PFSK-1 (cell line): Measurements from ENCODE around the gene DPYD.

ENCODE experiments used
- FOXP2 ChIP-seq: optimal IDR thresholded peaks from 2 replicates; pipeline ENCODE3; 2011; ENCODE audit warnings: borderline replicate concordance, control low read depth, inconsistent platforms; ENCODE audit not compliant: insufficient read depth; ENCODE audit errors: extremely low read length, extremely low read depth
- POLR2AphosphoS5 ChIP-seq: IDR thresholded peaks from 2 replicates; pipeline ENCODE4 v1.6.1; 2012; ENCODE audit warnings: low read depth, mild to moderate bottlenecking, control low read depth, low read length, moderate library complexity
- SIN3A ChIP-seq: IDR thresholded peaks from 2 replicates; pipeline ENCODE4 v1.6.1; 2012; ENCODE audit warnings: mild to moderate bottlenecking, low read length, moderate library complexity, borderline replicate concordance; ENCODE audit not compliant: insufficient read depth
- TAF1 ChIP-seq: IDR thresholded peaks from 2 replicates; pipeline ENCODE4 v1.6.1; 2012; ENCODE audit warnings: low read length, control low read depth, borderline replicate concordance; ENCODE audit not compliant: insufficient read depth
- TF ChIP-seq, protein P1 (sequence below), 2 experiments: IDR thresholded peaks; 2 replicates each; pipeline versions ENCODE4 v1.6.1 to v1.8.0; 2011 to 2012; ENCODE audit warnings: low read depth in 2 of 2, low read length in 2 of 2, control low read depth in 1 of 2, inconsistent platforms in 1 of 2, mild to moderate bottlenecking in 1 of 2, moderate library complexity in 1 of 2; ENCODE audit not compliant: insufficient read depth in 1 of 2

Gene DPYD

DNA sequence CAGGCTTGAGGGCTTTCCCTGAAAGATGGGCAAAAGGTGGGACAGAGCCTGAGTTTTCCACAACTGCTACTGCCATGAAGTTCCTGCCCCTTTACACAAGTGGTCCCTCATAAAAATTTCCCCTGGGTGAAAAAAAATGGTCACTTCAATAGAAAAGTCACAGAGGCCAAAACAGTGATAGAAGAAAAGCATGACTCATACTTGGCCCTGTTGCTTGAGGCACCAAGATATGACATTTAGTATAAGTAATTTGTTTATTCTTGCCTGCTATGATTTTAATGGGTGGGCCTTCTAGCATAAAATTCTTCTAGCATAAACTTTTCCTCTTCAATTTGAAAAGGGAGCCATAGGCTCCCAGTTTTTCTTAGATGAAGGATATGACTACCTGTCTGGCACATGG, 280.2 kb downstream of the DPYD start:
- TF ChIP-seq FOXP2 (no peak), TAF1 (no peak), POLR2AphosphoS5 (no peak), SIN3A (no peak)
- TF ChIP-seq, protein P1, sequence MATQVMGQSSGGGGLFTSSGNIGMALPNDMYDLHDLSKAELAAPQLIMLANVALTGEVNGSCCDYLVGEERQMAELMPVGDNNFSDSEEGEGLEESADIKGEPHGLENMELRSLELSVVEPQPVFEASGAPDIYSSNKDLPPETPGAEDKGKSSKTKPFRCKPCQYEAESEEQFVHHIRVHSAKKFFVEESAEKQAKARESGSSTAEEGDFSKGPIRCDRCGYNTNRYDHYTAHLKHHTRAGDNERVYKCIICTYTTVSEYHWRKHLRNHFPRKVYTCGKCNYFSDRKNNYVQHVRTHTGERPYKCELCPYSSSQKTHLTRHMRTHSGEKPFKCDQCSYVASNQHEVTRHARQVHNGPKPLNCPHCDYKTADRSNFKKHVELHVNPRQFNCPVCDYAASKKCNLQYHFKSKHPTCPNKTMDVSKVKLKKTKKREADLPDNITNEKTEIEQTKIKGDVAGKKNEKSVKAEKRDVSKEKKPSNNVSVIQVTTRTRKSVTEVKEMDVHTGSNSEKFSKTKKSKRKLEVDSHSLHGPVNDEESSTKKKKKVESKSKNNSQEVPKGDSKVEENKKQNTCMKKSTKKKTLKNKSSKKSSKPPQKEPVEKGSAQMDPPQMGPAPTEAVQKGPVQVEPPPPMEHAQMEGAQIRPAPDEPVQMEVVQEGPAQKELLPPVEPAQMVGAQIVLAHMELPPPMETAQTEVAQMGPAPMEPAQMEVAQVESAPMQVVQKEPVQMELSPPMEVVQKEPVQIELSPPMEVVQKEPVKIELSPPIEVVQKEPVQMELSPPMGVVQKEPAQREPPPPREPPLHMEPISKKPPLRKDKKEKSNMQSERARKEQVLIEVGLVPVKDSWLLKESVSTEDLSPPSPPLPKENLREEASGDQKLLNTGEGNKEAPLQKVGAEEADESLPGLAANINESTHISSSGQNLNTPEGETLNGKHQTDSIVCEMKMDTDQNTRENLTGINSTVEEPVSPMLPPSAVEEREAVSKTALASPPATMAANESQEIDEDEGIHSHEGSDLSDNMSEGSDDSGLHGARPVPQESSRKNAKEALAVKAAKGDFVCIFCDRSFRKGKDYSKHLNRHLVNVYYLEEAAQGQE (IDR thresholded peaks at IDR 0.05; ENCODE audit: insufficient read depth in 1 of 2, low read depth in 2 of 2, low read length in 2 of 2) = no peak

DNA sequence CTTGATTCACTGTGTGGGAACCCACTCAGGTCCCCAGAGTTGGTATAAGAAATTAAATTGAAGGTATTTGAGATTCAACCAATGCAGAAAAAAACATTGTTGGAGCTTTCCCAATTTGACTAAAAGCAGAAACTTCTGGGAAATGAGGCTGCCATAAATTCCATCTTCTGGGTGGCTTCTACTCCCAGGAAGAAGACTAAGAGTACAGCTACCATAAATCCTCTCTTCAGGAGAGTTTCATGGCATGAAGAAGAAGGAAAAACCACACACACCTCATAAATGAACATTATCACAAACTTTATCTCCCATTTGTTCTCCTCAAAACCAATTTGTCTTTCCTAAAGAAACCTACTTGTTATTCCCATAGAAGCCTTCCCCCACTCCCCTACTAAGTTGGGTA, 283.9 kb downstream of the DPYD start:
- TF ChIP-seq TAF1 (no peak), SIN3A (no peak)
- TF ChIP-seq, protein P1 (IDR thresholded peaks at IDR 0.05; ENCODE audit: insufficient read depth in 1 of 2, low read depth in 2 of 2, low read length in 2 of 2) = no peak

DNA sequence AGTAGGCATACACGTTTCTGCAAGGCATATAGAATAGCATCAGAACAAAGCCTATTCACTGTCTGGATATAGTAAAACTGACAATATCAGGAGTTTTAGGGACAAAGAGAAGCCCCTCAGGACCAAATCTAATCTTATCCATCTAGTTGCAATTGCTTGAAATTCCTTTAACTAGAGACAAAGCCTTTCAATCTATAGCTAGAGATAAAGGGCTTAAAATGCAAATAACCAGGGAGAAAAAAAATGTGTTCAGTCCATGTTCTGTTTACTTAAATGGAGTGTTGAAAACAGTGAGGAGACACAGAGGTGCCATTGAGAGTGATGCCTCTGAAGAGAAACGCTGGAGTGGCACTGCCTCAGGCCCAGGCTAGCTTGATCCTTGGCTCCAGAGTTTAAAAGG, 286.1 kb downstream of the DPYD start:
- TF ChIP-seq FOXP2 = no peak
- no peak for TF ChIP-seq POLR2AphosphoS5
- no peak for TF ChIP-seq SIN3A
- TF ChIP-seq TAF1 = no peak
- TF ChIP-seq, protein P1 (IDR thresholded peaks at IDR 0.05; ENCODE audit: insufficient read depth in 1 of 2, low read depth in 2 of 2, low read length in 2 of 2) = no peak

DNA sequence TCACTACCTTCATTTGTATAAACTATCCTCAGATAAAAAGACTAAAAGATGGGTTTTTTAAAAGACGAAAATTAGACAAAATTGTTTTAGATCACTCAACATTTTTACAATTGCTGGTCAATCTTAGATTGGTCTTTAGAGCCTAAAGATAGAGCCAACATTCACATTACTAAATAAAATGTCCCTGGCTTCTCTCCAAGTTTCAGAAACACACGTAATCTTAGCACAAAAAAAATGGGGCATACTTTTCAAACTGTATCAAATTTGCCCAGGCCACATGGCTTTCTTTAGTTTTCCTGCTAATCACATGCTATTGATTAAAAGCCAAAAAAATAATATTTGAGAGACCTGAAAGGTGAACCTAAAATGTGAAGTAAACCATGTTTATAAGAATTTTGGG, 288.1 kb downstream of the DPYD start:
- TF ChIP-seq FOXP2 = no peak

DNA sequence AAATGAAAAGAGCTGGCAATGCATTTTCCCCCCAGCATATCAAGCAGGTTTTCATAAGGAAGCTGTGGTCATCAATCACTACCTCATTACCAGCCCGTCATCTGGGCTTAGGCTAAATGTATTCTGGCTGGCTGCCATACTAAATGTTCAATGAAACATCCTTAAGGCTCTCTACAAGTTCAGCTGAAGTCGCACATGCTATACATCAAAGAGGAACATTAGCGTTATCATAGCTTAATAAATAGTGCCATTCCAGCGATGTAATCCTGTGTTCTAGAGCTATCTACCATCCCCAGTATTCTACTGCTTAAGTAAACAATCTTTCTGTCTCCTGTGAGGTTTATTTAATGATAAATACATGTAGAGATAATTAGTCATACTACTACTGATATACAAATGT, 288.8 kb downstream of the DPYD start:
- TF ChIP-seq FOXP2 (no peak), SIN3A (peak; percentile 49; the same call in 1 of the 2 replicates)

DNA sequence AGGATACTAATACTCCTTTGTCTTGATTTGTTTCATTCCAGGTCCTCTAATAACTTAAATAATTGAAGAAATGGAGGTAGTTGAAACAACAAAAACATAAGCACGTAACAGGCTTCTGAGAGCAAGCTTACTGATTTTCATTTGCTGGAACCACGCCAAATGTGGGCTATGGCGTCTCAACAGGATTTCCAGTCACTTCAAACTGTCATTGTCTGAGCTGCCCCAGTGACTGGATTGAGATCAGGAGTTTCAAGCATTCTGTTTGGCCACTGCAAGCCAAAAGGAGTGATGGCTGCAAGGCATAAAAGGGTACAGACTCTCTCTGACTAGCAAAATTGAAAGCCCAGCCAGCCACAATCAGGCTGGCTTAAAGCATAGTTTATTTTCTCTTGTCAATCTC, 289.9 kb downstream of the DPYD start:
- TF ChIP-seq FOXP2 = no peak
- TF ChIP-seq, protein P1 (IDR thresholded peaks at IDR 0.05; ENCODE audit: insufficient read depth in 1 of 2, low read depth in 2 of 2, low read length in 2 of 2) = no peak
- no peak for TF ChIP-seq TAF1
- TF ChIP-seq SIN3A = no peak
- TF ChIP-seq POLR2AphosphoS5 = no peak
